Suppressor macrophage treated with lipopolysaccharide for 1 hour (primary cell): ENCODE data around the gene CCT7.
A peak's percentile ranks its signal among the peaks of the same experiment; 100 is the strongest.
"Not testable (repeated sequence)": the region's sequence is repeated elsewhere in the genome, so short reads cannot be mapped to it uniquely, and the experiment has no call there.

Experiments
- DNase-seq, 3 donors: peaks; one replicate each; pipeline ENCODE4 v3.0.0-alpha.2; 2020 to 2022

Gene CCT7

GRCh38 chr2:73255907-73256617 lies 22.0 kb downstream of the CCT7 start:
- DNase-seq = no peak

GRCh38 chr2:73256618-73256922 lies 22.5 kb downstream of the CCT7 start:
- no peak for DNase-seq

GRCh38 chr2:73257021-73257420 lies 22.9 kb downstream of the CCT7 start:
- no peak for DNase-seq

GRCh38 chr2:73257425-73258125 lies 23.5 kb downstream of the CCT7 start:
- DNase-seq = peak; percentile 14 to 44 (median 24)

- no peak for DNase-seq
These were observed 24.2 kb downstream of the CCT7 start for GRCh38 chr2:73258186-73258912.

- DNase-seq = no peak
These were observed 24.8 kb downstream of the CCT7 start for GRCh38 chr2:73258913-73259215.

- DNase-seq = no peak
These were observed 25.2 kb downstream of the CCT7 start for GRCh38 chr2:73259276-73259675.

GRCh38 chr2:73259704-73260337 lies 25.7 kb downstream of the CCT7 start:
- no peak for DNase-seq

- DNase-seq = peak; percentile 36 to 56 (median 42)
These were observed 26.4 kb downstream of the CCT7 start for GRCh38 chr2:73260338-73260984.

- no peak for DNase-seq
These were observed 28.1 kb downstream of the CCT7 start for GRCh38 chr2:73262108-73262651.

- DNase-seq = not testable (repeated sequence)
These were observed 28.8 kb downstream of the CCT7 start for GRCh38 chr2:73262691-73263429.

- no peak for DNase-seq
These were observed 29.6 kb downstream of the CCT7 start for GRCh38 chr2:73263540-73264331.

- DNase-seq = no peak
These were observed 30.2 kb downstream of the CCT7 start for GRCh38 chr2:73264332-73264606.

- no peak for DNase-seq
These were observed 30.7 kb downstream of the CCT7 start for GRCh38 chr2:73264783-73265182.

GRCh38 chr2:73265298-73266060 lies 31.4 kb downstream of the CCT7 start:
- DNase-seq = no peak

GRCh38 chr2:73266061-73266901 lies 32.2 kb downstream of the CCT7 start:
- no peak for DNase-seq

GRCh38 chr2:73267008-73267407 lies 32.9 kb downstream of the CCT7 start:
- DNase-seq = no peak

- DNase-seq = no peak
These were observed 34.3 kb downstream of the CCT7 start for GRCh38 chr2:73268366-73268829.

- peak in 2 of 3 donors; percentile 27 to 52 for DNase-seq
These were observed 35.0 kb downstream of the CCT7 start for GRCh38 chr2:73268830-73269685.
